Lower leg skin (tissue), 4 donors: ENCODE results near the gene MYO1E. TPM values are rescaled to one million over a fixed set of nuclear protein-coding genes. Genes with fewer than 3 reads are reported as not detected.
"Not testable (repeated sequence)": the region's sequence is repeated elsewhere in the genome, so short reads cannot be mapped to it uniquely, and the experiment has no call there.

ENCODE experiments used
- DNase-seq, 2 donors: peaks; one replicate each; pipeline ENCODE4 v3.0.0-alpha.2; 2019; ENCODE audit warnings: low spot score in 2 of 2
- H3K4me3 ChIP-seq: fragments of 200-600 bp; sonication (generic); 2 replicates; pipeline ENCODE4 v1.5.1; 2017; ENCODE audit warnings: mild to moderate bottlenecking, low read depth; ENCODE audit not compliant: poor library complexity, severe bottlenecking
- CTCF ChIP-seq, 3 donors: fragments of 450-650 bp; IDR thresholded peaks; one replicate each; pipeline ENCODE4 v1.5.1; 2016; ENCODE audit warnings: antibody characterized with exemption in 3 of 3, mild to moderate bottlenecking in 3 of 3, moderate library complexity in 2 of 3
- POLR2A ChIP-seq, 2 donors: fragments of 450-650 bp; IDR thresholded peaks; one replicate each; pipeline ENCODE4 v1.6.1; 2016 to 2017; ENCODE audit warnings: antibody characterized with exemption in 2 of 2, mild to moderate bottlenecking in 1 of 2, moderate library complexity in 1 of 2
- WGBS, 2 donors: methylation state at CpG; one replicate each; pipeline ENCODE4 v1.1.5; 2018; 5-methylcytosine and 5-hydroxymethylcytosine counted together
- intact Hi-C: fragments of 100-400 bp; cut with DNase I; formaldehyde crosslinking; loops from one replicate; pipeline ENCODE4 v1.15.0; 2023; ENCODE audit warnings: low total_unique reads
- total RNA-seq, 4 donors: library from RNA; depleted of rRNA; stranded (reverse); fragments of >200 nt; gene quantifications; one replicate each; pipeline ENCODE4 v1.1.0, GENCODE V29; 2016

Gene MYO1E
- total RNA-seq, 4 donors from 2014 or later: 134 to 218 (median 183) TPM

- H3K4me3 ChIP-seq: no peak overlapping the region
- 51 to 62% methylated on average over 3 of the region's 3 CpGs for WGBS, 2 donors
- no peak for DNase-seq
- TF ChIP-seq CTCF (IDR thresholded peaks at IDR 0.05): no peak
- no peak for TF ChIP-seq POLR2A (IDR thresholded peaks at IDR 0.05)
- intact Hi-C loops: no loop called here
Measured at GRCh38 chr15:59396679-59397078, 24.0 kb upstream of the MYO1E start.

- no peak for DNase-seq
- intact Hi-C loops: no loop called here
- TF ChIP-seq POLR2A (IDR thresholded peaks at IDR 0.05): no peak
- TF ChIP-seq CTCF (IDR thresholded peaks at IDR 0.05): no peak
- no peak overlapping the region for H3K4me3 ChIP-seq
- WGBS, 2 donors: 58 to 67% methylated on average over 3 of the region's 3 CpGs
Measured at GRCh38 chr15:59396211-59396610, 23.5 kb upstream of the MYO1E start.

- TF ChIP-seq CTCF (IDR thresholded peaks at IDR 0.05) (no peak), POLR2A (IDR thresholded peaks at IDR 0.05) (no peak)
- intact Hi-C loops: no loop called here
- no peak for DNase-seq
- no peak overlapping the region for H3K4me3 ChIP-seq
- WGBS, 2 donors: 80 to 82% methylated on average over 9 of the region's 9 CpGs
Measured at GRCh38 chr15:59394166-59394661, 21.5 kb upstream of the MYO1E start.

DNA sequence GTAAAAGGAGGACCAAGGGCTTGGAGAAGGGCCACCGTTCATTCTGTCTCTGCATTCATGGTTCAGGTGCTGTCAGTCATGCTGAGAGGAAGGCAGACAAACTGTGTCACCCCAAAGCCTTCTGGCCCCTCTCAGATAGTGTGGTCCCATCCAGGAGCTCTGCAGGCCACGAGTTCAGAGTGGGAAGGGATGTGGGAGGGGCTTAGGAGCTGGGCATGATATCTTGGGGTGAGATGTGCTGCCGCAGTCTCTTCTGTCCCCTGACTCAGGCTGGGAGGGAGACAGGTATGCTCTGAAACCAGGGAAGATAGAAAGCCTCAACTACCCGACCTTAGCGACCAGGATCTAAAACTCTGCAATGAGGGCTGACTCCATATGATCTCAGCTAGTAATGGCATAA, 19.6 kb upstream of the MYO1E start:
- no peak for DNase-seq
- intact Hi-C loops: no loop called here
- WGBS, 2 donors: 76% methylated on average over 5 of the region's 5 CpGs
- TF ChIP-seq CTCF (IDR thresholded peaks at IDR 0.05) (no peak), POLR2A (IDR thresholded peaks at IDR 0.05) (no peak)
- H3K4me3 ChIP-seq: no peak overlapping the region

GRCh38 chr15:59388670-59389069, 16.0 kb upstream of the MYO1E start:
- no peak for TF ChIP-seq CTCF (IDR thresholded peaks at IDR 0.05)
- no peak for TF ChIP-seq POLR2A (IDR thresholded peaks at IDR 0.05)
- 41 to 52% methylated on average over 3 of the region's 3 CpGs for WGBS, 2 donors
- DNase-seq: no peak
- intact Hi-C loops: no loop called here
- no peak overlapping the region for H3K4me3 ChIP-seq

GRCh38 chr15:59387196-59387878, 14.7 kb upstream of the MYO1E start:
- intact Hi-C loops, H3K4me3 ChIP-seq, DNase-seq: not testable (repeated sequence)
- WGBS, 2 donors: 93 to 95% methylated on average over 13 of the region's 13 CpGs
